ENCODE measurements around the gene NUP188.

The NUP188 gene

GRCh38 chr9:128947527-128948301 lies at the start of gene NUP188, which contains the start of gene DOLK:
TSS of gene NUP188 (plus strand) at chr9:128947699. CDS start at chr9:128947720, 21 bp downstream.
TSS of gene DOLK (minus strand) at chr9:128947603. CDS start at chr9:128947303, 300 bp downstream.
- peak; percentile 67 to 98 (median 92) for DNase-seq

- DNase-seq = no peak
Observed at GRCh38 chr9:128898382-128898781, 49.1 kb upstream of the NUP188 start.

- peak in 17 of 56 donors; percentile 13 to 66 (median 36) for DNase-seq
Observed at GRCh38 chr9:128898845-128899565, 48.5 kb upstream of the NUP188 start.

DNA sequence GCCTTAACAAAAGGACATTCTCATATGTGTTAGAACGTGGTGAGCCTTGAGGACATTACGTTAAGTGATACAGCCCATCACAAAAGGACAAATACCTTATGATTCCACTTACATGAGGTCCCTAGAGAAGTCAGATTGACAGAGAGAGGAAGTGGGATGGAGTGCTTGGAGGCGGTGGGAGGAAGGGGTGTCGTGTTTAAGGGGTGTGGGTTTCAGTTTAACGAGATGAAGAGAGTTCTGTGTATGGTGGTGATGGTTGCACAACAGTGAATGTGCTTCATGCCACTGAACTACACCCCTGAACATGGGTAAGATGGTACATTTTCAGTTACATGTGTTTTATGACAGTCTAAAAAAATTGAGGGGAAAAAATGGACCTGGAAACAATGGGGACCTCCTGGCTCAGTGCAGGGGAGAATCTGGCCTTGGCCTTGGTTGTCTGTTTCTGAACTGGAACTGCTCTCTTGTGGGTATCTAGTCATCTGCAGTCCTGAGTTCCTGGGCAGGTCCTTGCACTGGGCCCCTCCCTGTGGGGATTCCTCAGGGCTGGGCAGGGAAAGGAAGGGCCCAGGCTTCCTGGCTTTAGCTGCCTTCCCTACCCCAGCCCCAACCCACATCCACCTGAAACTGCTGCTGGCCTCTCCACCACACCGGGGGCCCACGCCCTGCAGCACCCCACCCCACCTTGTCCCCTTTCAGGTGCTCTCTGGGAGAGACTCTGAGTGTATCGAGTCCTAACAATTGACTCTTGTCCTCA lies 47.8 kb upstream of the NUP188 start:
- DNase-seq = no peak

GRCh38 chr9:128901379-128901778 lies 46.1 kb upstream of the NUP188 start:
- DNase-seq = no peak

- DNase-seq = no peak
Observed at GRCh38 chr9:128901822-128902221, 45.7 kb upstream of the NUP188 start.

- DNase-seq = no peak
Observed at GRCh38 chr9:128902351-128903078, 45.0 kb upstream of the NUP188 start.

DNA sequence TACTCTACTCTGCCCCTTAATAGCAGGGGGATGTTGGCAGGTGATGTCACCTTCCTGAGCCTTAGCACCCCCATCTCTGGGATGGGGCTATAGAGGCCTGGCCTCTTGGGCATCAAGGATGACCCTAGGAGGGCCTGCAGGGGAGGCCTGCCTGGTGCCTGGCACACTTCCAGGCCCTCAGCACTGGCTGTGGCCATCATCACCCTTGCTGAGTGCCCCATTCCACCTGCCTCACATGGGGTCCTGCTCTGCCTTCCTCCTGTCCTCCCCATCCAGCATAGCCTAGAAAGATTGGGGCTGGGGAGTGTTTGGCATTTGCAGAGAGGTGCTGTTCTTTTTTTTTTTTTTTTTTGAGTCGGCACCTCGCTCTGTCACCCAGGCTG lies 44.4 kb upstream of the NUP188 start:
- no peak for DNase-seq

DNA sequence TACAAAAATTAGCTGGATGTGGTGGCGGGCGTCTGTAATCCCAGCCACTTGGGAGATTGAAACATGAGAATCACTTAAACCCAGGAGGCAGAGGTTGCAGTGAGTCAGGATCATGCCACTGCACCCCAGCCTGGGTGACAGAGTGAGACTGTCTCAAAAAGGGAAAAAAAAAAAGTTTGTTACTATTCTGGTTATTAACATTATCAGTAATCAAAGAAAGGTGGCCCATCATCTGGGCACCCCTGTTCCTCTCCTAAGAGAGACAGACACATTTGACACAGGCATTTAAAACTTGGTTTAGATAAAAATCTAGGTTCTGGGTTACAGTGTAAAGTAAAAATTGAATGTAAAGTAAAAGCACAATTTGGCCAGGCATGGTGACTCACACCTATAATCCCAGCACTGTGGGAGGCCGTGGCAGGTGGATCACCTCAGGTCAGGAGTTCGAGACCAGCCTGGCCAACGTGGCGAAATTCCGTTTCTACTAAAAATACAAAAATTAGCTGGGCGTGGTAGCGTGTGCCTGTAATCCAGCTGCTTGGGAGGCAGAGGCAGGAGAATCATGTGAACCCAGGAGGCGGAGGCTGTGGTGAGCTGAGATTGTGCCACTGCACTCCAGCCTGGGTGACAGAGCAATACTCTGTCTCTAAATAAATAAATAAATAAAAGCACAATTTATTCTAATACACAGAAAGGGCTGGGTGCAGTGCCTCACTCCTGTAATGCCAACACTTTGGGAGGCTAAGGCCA lies 43.5 kb upstream of the NUP188 start:
- no peak for DNase-seq

DNA sequence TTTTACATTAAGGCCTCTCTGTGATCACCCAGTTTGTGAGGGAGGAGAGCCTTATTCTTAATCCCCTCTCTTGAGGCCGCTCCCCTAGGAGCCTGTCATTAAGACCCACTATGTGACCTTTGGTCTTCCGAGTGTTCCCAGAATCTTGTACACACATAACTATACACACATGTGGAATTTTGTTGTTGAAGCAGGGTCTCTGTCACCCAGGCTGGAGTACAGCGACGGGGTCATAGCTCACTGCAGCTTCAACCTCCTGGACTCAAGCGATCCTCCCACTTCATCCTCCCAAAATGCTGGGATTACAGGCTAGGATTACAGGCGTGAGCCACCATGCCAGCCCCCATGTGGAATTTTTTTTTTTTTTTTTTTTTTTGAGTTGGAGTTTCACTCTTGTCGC lies 41.5 kb upstream of the NUP188 start:
- DNase-seq = no peak

DNA sequence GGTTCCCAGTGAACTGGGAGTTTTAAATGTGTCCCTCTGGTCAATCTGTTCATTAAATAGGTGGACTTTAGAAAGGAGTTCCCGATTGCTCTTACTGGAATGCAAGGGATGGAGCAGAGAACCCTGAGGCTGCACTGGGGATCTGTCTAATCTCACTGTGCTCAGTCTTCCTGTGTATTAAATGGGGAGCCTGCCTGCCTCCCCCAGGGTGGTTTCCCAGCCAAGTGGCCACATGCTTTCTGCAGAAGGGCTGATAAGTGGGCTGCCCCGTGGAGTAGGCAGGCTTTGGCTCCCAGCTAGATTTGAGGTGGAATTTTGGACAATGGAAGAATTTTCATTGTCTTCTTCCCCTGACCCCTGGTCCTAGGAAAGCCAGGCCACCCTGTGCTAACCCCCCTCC lies 40.8 kb upstream of the NUP188 start:
- DNase-seq = no peak

DNA sequence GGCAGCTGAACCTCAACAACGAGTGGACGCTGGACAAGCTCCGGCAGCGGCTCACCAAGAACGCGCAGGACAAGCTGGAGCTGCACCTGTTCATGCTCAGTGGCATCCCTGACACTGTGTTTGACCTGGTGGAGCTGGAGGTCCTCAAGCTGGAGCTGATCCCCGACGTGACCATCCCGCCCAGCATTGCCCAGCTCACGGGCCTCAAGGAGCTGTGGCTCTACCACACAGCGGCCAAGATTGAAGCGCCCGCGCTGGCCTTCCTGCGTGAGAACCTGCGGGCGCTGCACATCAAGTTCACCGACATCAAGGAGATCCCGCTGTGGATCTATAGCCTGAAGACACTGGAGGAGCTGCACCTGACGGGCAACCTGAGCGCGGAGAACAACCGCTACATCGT lies 39.1 kb upstream of the NUP188 start:
- no peak for DNase-seq

GRCh38 chr9:128909859-128910258 lies 37.6 kb upstream of the NUP188 start:
- no peak for DNase-seq

- DNase-seq = no peak
Observed at GRCh38 chr9:128910906-128911305, 36.6 kb upstream of the NUP188 start.

DNA sequence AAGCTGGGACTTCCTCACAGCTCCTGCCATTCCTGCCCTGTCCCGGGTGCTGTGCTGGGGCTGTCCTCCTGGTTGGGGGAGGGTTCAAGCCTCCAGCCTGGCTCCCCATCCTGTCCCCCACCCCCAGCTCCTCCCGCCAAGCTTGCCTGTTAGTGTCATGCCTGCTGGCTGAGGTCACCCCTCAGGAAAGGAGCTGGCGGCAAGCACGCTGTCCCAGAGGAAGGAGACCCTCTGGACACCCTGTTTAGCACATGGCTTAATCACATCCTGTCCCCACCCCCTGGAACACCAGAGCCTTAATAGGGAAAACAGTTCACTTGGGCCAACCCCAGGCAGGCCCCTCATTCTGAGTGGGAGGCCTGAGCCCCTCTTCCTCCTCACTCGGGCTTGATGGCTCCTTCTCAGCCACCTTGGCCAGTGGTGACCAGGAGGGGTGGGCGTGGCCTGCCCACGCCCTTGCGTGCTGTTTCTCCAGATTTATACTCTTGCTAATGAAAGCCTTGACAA lies 35.9 kb upstream of the NUP188 start:
- peak in 3 of 56 donors; percentile 16 to 27 (median 25) for DNase-seq

DNA sequence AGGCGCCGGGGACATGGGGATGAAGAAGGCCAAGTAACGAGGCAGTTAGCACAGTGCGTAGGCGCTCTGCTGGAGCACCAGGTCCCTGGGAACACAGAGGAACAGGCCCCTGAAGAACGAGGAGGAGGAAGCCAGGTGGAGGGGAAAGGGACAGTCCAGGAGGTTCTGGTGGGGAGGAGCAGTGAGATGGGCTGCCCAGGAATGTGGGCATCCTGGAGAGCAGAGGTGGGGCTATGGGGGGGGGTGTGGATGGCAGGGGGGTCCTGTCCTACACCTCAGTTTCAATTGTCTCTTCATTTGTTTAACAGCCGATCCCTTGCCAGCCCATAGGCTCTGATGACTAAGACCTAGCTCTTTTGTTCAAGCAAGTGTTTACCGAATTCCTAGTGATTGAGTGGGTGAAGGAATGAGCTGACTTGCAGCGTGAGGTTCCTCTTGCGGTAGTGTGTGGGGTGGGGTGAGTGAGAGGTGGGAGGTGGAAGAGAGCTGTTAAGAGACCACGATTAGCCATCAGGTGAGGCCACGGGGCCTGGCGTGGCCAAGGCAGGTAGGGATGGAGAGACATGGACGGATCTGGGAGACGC lies 35.1 kb upstream of the NUP188 start:
- DNase-seq = no peak

GRCh38 chr9:128913048-128913900 lies 34.2 kb upstream of the NUP188 start:
- no peak for DNase-seq

DNA sequence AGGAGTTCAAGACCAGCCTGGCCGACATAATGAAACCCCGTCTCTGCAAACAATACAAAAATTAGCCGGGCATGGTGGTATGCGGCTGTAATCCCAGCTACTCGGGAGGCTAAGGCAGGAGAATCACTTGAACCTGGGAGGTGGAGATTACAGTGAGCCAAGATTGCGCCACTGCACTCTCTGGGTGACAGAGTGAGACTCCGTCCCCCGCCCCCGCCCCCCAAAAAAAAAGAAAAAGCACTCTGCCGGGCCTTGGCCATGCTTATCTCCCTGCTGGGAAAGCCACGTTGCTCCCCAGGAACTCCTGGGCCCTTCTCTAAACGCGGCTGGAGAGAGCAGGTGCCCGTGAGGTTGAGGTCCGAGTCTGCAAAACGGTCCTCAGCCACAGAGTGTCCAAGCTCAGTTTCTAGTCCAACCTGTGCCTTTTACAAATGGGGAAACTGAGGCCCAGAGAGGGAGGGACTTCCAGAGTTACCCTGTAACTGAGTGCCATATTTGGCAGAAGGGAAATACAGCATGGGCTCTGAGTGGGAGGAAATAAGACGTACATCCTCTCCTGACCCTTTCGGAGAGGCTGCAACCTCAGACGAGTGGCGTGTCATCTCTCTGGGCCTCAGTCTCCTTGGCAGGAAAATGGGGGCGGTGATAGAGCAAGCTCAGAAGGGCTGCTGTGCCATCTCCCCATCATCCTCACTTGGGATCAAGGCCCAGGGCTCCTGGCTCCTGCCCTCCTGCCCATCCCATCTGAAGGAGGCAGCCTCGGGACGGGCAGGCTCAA lies 33.3 kb upstream of the NUP188 start:
- no peak for DNase-seq

Data from amygdala (tissue), 56 donors.